Measurements from ENCODE around the gene WHRN.

Gene WHRN

GRCh38 chr9:114378883-114379282 lies 126.4 kb downstream of the WHRN start:
- no peak for DNase-seq (ENCODE audit: low read depth)

DNA sequence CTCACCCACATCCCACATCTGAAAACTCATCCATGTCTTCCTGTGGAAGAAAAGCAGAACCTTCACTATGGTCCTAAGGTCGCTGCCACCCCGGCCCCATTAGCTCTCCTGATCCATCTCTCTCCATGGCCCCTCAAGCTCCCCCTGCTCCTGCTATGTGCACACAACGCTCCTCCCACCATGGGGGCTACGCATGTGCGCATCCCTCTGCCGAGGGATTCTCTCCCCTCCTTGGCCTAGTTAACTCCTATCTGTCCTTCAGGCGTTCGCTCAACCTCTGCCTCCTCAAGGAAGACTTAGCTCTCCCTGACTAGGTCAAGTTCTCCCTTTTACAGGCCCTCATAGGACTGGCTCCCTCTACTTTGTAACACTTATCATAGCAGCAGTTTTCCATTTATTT lies 127.3 kb downstream of the WHRN start:
- DNase-seq (ENCODE audit: low read depth): no peak

DNA sequence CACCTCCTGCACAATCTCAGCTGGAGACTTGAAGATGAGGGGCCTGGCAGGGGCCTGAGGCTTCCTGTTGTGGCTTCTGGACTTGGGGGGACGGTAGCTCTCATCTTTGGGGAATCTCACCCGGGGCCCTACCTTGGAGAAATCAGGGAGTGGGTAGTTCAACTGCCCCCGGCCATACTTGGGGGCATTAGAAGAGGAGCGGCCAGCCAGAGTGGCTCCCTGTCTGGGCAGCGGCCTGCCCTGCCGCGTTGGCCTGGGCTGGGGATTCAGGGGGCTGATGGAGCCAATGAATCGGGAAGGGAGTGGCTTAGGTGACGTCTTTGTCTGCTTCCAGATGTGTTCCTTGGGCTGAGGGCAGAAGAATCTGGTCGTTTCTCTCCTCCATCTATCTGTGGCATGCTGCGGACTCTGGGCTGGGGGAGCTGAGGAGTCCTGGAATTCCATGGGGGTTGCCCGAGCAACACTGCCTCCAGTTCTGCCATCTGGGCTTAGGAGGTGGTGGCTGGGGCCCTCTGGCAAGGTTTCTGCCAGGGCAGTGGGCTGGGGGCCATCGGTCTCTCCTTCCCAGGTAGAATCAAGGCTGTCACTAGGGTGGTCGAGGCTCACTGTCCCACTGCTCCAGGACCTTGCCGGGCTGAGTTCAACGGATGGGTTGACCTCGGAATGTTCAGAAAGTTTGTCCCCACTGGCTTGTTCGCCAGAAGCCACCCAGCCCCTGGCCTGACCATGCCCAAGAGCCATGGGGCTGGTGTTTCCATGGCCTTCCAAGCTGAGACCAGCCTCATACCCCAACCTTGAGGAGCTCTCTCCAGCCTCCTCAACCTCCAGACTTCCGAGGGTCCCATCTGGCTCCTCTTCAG lies 128.5 kb downstream of the WHRN start:
- no peak for DNase-seq (ENCODE audit: low read depth)

- no peak for DNase-seq (ENCODE audit: low read depth)
Observed at GRCh38 chr9:114375386-114376175, 129.7 kb downstream of the WHRN start.

- no peak for DNase-seq (ENCODE audit: low read depth)
Observed at GRCh38 chr9:114374936-114375335, 130.3 kb downstream of the WHRN start.

DNA sequence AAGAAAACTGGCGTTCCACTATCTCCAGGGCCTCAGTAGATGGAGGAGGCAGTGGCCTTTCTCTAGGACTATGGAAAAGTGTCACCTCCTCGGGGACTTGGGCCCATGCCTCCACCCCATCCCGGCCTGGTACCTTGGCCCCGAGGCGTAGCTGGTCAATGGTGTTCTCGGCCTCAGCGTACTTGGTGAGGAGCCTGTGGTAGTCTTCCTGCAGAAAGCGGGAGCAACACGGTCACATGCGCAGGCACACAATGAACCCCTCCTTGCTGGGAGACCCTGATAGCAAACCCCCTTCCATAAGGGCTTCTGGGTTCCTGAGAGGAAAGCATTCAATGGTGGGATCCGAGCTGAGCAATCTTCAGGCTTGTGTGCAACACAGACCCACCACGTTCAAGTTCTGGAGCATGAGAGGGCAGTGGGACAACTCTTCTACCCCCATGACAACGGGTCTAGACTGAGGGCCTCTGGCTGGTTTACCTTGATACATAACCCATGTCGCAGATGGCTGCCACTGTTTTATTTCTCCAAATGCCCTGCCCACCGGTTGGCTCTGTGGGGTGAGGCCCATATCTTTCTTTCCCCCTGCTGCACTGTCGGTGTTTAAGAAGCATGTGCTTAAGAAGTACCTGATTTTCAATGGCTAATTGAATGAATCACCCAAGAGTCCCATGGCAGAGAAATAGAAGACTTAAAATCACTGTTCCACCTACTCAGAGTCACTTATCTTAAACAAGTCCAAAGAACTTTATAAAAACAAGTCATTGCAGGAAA lies 131.1 kb downstream of the WHRN start:
- no peak for DNase-seq (ENCODE audit: low read depth)

- DNase-seq (ENCODE audit: low read depth): peak; percentile 59
Observed at GRCh38 chr9:114372921-114373448, 132.3 kb downstream of the WHRN start.

- no peak for DNase-seq (ENCODE audit: low read depth)
Observed at GRCh38 chr9:114371973-114372917, 133.0 kb downstream of the WHRN start.

DNA sequence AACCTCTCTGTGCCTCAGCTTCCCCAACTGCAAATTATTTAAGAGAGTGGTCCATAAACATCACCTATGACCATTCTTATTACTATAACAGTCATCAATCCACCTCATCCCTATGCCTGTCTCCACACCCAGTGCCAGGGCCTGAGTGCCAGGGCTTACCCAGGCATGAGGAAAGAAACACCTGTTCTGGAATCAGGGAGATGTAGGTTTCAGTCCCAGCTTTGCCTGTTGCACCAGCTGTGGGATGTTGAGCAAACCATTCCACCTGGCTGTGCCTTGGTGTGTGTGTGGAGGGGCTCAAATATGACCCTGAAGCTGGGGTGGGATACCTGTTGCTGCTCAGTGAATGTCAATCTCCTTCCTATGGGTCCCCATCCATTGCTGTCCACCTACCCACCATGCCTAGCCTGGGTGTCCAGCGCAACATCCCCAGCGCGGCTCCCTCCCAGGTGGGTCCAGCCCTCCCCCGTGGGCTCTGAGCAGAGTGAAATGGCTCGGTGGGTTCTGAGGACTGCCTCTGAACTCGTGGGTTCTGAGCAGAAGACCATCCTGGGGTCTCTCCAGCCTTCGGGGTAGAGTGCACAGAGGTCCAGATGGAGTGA lies 133.8 kb downstream of the WHRN start:
- no peak for DNase-seq (ENCODE audit: low read depth)

DNA sequence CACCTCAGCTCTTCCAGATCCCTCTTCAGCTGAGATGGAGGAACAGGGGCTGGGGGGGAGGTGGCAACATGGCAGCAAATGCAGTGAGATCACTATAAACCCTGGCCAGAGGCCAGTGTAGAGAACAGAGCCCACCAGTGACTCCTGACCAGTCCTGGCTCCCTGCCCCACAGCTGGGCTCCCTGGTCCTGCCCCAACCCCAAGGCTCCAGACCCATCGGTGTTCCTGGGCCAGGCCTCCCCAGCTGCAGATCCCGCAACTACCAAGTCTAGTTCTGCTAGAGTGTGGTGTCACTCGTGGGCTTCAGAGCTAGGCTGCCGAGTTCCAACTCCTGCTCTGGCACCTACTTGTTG lies 134.3 kb downstream of the WHRN start:
- no peak for DNase-seq (ENCODE audit: low read depth)

GRCh38 chr9:114370251-114370967 lies 134.9 kb downstream of the WHRN start:
- DNase-seq (ENCODE audit: low read depth): no peak

DNA sequence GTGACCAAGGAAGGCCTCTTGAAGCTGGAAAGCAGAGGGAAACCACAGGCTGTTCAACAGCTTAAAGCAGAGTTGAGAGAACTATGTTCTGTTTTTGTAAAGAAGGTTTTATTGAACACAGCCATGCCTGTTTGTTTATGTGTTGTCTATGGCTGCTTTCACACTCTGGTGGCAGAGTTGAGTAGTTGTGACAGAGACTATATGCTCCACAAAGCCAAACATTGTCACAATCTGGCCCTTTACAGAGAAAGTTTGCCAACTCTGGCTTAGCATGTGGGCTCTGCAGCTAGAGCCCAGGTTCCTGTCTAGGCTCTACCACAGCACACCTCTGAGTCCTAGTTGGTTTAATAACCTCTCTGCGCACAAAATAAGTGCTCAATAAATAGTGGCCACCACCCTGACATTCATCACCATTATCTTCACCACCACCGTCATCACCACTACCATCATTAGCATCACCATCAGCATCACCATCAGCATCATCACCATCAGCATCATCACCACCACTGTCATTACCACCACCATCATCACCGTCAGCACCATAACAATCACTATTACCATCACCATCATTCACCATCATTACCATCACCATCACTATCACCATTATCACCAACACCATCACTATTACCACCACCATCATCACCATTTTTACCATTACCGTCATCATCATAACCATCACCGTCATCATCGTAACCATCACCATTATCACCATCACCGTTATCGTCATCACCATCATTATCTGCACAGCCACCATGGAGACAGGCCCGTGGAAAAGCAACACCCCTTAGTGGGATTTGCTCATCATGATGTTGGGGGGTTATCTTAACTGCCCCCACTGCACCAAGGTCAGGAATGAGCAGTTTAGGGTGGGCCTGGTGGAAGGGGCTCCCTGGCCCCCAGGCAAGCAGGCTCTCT lies 135.8 kb downstream of the WHRN start:
- DNase-seq (ENCODE audit: low read depth): no peak

- DNase-seq (ENCODE audit: low read depth): no peak
Observed at GRCh38 chr9:114367772-114368569, 137.3 kb downstream of the WHRN start.

DNA sequence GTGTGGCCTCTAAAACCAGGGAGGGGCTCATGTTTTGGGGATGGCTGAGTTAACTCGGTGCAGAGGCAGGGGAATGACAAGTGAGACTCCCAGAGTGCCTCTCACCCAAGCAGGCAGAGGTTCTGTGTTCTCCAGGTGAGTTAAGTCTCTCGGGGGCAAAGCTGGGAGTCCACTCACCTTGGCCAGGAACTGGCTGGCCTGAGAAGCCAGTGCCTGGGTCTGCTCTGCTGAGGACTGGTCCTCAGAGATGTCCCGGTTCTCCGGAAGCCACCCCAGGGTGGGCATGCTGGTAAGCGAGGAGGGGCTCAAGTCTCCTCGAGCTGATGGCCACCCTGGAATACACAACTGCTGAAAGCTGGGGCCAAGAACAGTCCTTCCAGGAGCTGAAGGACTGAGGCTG lies 137.9 kb downstream of the WHRN start:
- DNase-seq (ENCODE audit: low read depth): no peak

- no peak for DNase-seq (ENCODE audit: low read depth)
Observed at GRCh38 chr9:114366334-114367128, 138.7 kb downstream of the WHRN start.

- no peak for DNase-seq (ENCODE audit: low read depth)
Observed at GRCh38 chr9:114365194-114365593, 140.1 kb downstream of the WHRN start.
